Renal cortical epithelial cell (primary cell): ENCODE data around the gene EXOC4. TPM values are rescaled to one million over a fixed set of nuclear protein-coding genes. Genes with fewer than 3 reads are reported as not detected.
"Not testable (repeated sequence)": the region's sequence is repeated elsewhere in the genome, so short reads cannot be mapped to it uniquely, and the experiment has no call there.

Experiments
- DNase-seq: peaks from one replicate; pipeline ENCODE4 v3.0.0-alpha.2; 2011; ENCODE audit warnings: low read depth
- total RNA-seq: library from RNA; depleted of rRNA; stranded (reverse); fragments of >200 nt; gene quantifications from 2 replicates; pipeline ENCODE4 v1.2.3, GENCODE V29; 2014

The EXOC4 gene
- total RNA-seq, 1 donor from 2014 or later, result 144 TPM

- no peak for DNase-seq
These were observed 497.4 kb downstream of the EXOC4 start for GRCh38 chr7:133750287-133750686.

- DNase-seq, result no peak
These were observed 498.2 kb downstream of the EXOC4 start for GRCh38 chr7:133751079-133751478.

- DNase-seq, result peak; percentile 52
These were observed 500.6 kb downstream of the EXOC4 start for GRCh38 chr7:133753513-133753912.

- no peak for DNase-seq
These were observed 501.8 kb downstream of the EXOC4 start for GRCh38 chr7:133754708-133755107.

GRCh38 chr7:133755901-133756300, 503.0 kb downstream of the EXOC4 start:
- DNase-seq, result no peak

GRCh38 chr7:133761443-133761842, 508.6 kb downstream of the EXOC4 start:
- DNase-seq, result no peak

GRCh38 chr7:133763076-133763640, 510.3 kb downstream of the EXOC4 start:
- DNase-seq, result peak; percentile 36

- DNase-seq, result no peak
These were observed 516.8 kb downstream of the EXOC4 start for GRCh38 chr7:133769668-133770067.

- DNase-seq, result peak; percentile 93
These were observed 518.1 kb downstream of the EXOC4 start for GRCh38 chr7:133770863-133771492.

GRCh38 chr7:133771788-133772419, 519.0 kb downstream of the EXOC4 start:
- no peak for DNase-seq

- DNase-seq, result no peak
These were observed 520.7 kb downstream of the EXOC4 start for GRCh38 chr7:133773601-133774000.

- no peak for DNase-seq
These were observed 522.3 kb downstream of the EXOC4 start for GRCh38 chr7:133775201-133775600.

GRCh38 chr7:133776266-133776665, 523.4 kb downstream of the EXOC4 start:
- no peak for DNase-seq

GRCh38 chr7:133777701-133778100, 524.8 kb downstream of the EXOC4 start:
- DNase-seq, result no peak

GRCh38 chr7:133778472-133778871, 525.6 kb downstream of the EXOC4 start:
- no peak for DNase-seq

GRCh38 chr7:133779538-133779937, 526.7 kb downstream of the EXOC4 start:
- DNase-seq, result not testable (repeated sequence)

GRCh38 chr7:133780912-133781311, 528.0 kb downstream of the EXOC4 start:
- DNase-seq, result no peak

- DNase-seq, result no peak
These were observed 528.7 kb downstream of the EXOC4 start for GRCh38 chr7:133781486-133782090.

- no peak for DNase-seq
These were observed 529.6 kb downstream of the EXOC4 start for GRCh38 chr7:133782470-133782869.

GRCh38 chr7:133783276-133783675, 530.4 kb downstream of the EXOC4 start:
- DNase-seq, result no peak

GRCh38 chr7:133784486-133785001, 531.7 kb downstream of the EXOC4 start:
- DNase-seq, result no peak

- no peak for DNase-seq
These were observed 533.6 kb downstream of the EXOC4 start for GRCh38 chr7:133786401-133786937.
